ENCODE data around the gene CBFA2T2.
"Not testable (repeated sequence)": the region's sequence is repeated elsewhere in the genome, so short reads cannot be mapped to it uniquely, and the experiment has no call there.

CBFA2T2 gene

DNA sequence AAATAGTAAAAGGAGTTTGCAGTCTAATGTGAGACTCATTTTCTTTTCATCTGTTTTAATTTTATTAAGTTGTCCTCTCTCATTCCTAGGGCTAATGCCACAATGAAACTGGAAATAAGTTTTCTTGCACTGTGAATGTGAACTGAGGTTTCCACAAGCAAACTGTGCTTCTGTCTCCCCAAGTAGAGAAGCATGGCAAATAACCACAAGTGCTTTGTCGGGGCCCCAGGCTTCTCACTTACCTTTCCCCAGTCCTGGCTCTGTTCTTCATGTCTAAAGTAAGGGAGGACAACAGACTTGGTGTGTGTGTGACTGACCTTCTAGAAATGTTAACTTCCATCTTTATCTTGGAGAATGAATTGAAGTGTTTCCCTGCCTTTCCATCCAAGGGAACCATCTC lies 80.8 kb downstream of the CBFA2T2 start:
- Histone ChIP-seq H3K14ac (ENCODE audit: low read length) (no peak overlapping the region), H3K9ac (ENCODE audit: low read length) (no peak overlapping the region), H2BK120ac (ENCODE audit: insufficient read depth, low read length, poor library complexity) (no peak overlapping the region), H3K23ac (ENCODE audit: low read length) (no peak overlapping the region), H2AK5ac (ENCODE audit: low read length) (no peak overlapping the region), H4K8ac (ENCODE audit: low read depth, low read length) (no peak overlapping the region), H3K79me1 (ENCODE audit: low read length) (no peaks in the 10 kb centered on the region), H3K4me2 (ENCODE audit: low read length) (no peak overlapping the region), H2AFZ (ENCODE audit: insufficient read depth, low read length, poor library complexity) (no peak overlapping the region), H2BK12ac (ENCODE audit: low read length) (no peak overlapping the region), H3K36me3 (ENCODE audit: control insufficient read depth in 1 of 2, insufficient read depth in 2 of 2, low read length in 2 of 2) (peaks cover 0 to 1% of the 10 kb centered on the region in 2 experiments), H3K27ac (ENCODE audit: low read depth, low read length) (no peak overlapping the region), H2BK5ac (ENCODE audit: low read depth, low read length, poor library complexity) (no peak overlapping the region), H3K9me3 (ENCODE audit: insufficient read depth, low read depth, low read length) (no peaks in the 10 kb centered on the region), H3K4me1 (ENCODE audit: control insufficient read depth in 1 of 2, insufficient read depth in 2 of 2, low read length in 2 of 2) (peaks cover 4% of the 10 kb centered on the region in 2 experiments), H4K91ac (ENCODE audit: low read depth, low read length) (no peak overlapping the region), H3K18ac (ENCODE audit: low read length) (no peak overlapping the region), H3K4me3 (ENCODE audit: low read depth, low read length) (no peak overlapping the region), H3K27me3 (ENCODE audit: insufficient read depth, low read length) (no peaks in the 10 kb centered on the region), H3K79me2 (ENCODE audit: control insufficient read depth, insufficient read depth, low read length, poor library complexity) (no peaks in the 10 kb centered on the region), H4K12ac (ENCODE audit: low read depth, low read length) (no peak overlapping the region), H3K4ac (ENCODE audit: low read depth, low read length) (no peak overlapping the region)
- no peak for DNase-seq
- no CpG with 5 or more reads among the region's 1 CpG for WGBS (ENCODE audit: extremely low coverage, insufficient coverage, insufficient read length)

DNA sequence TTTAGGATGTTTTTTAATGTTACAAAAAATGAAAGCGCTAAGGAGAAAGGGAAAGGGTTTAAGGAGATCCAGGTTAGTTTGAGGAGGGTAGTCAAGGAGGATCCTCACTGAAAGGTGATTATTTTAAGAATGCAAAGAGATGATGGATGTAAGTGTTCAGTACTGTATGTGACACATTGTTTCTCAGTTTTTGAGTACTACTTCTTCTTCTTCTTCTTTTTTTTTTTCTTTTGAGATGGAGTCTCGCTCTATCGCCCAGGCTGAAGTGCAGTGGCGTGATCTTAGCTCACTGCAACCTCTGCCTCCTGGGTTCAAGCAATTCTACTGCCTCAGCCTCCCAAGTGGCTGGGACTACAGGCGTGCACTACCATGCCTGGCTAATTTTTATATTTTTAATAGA lies 83.4 kb downstream of the CBFA2T2 start:
- H2AK5ac ChIP-seq (ENCODE audit: low read length); H3K36me3 ChIP-seq (ENCODE audit: control insufficient read depth in 1 of 2, insufficient read depth in 2 of 2, low read length in 2 of 2); H3K79me2 ChIP-seq (ENCODE audit: control insufficient read depth, insufficient read depth, low read length, poor library complexity); H3K4me2 ChIP-seq (ENCODE audit: low read length); H3K23ac ChIP-seq (ENCODE audit: low read length); H3K4me3 ChIP-seq (ENCODE audit: low read depth, low read length); H3K18ac ChIP-seq (ENCODE audit: low read length); H4K8ac ChIP-seq (ENCODE audit: low read depth, low read length); H4K12ac ChIP-seq (ENCODE audit: low read depth, low read length); DNase-seq; H3K27ac ChIP-seq (ENCODE audit: low read depth, low read length); H4K91ac ChIP-seq (ENCODE audit: low read depth, low read length); H3K27me3 ChIP-seq (ENCODE audit: insufficient read depth, low read length); H3K4ac ChIP-seq (ENCODE audit: low read depth, low read length); H3K9me3 ChIP-seq (ENCODE audit: insufficient read depth, low read depth, low read length); H2BK120ac ChIP-seq (ENCODE audit: insufficient read depth, low read length, poor library complexity); H3K14ac ChIP-seq (ENCODE audit: low read length); H2BK12ac ChIP-seq (ENCODE audit: low read length); H3K79me1 ChIP-seq (ENCODE audit: low read length); H2BK5ac ChIP-seq (ENCODE audit: low read depth, low read length, poor library complexity); H2AFZ ChIP-seq (ENCODE audit: insufficient read depth, low read length, poor library complexity); H3K9ac ChIP-seq (ENCODE audit: low read length); H3K4me1 ChIP-seq (ENCODE audit: control insufficient read depth in 1 of 2, insufficient read depth in 2 of 2, low read length in 2 of 2): not testable (repeated sequence)
- WGBS (ENCODE audit: extremely low coverage, insufficient coverage, insufficient read length): 100% methylated on average over 1 of the region's 5 CpGs

DNA sequence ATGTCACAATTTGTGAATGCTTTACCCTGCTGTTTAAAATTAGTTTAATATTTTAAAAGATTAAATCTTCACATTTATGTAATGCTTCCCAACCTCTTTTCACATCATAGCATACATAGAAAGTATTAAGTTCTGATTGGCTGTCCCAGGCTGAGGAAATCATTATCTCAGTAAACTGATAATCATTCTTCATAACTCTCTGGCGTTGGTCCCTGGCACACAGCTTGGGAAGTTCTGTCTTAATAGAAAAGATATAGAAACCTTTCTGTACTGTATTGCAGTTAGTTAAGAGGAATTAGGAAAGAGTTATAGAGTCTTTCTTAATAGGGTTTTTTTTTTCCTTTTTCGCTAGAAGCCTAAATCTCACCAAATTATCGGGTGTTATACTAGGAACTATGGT lies 85.4 kb downstream of the CBFA2T2 start:
- Histone ChIP-seq H3K4me2 (ENCODE audit: low read length) (no peak overlapping the region), H2BK12ac (ENCODE audit: low read length) (no peak overlapping the region), H3K9me3 (ENCODE audit: insufficient read depth, low read depth, low read length) (no peaks in the 10 kb centered on the region), H3K27me3 (ENCODE audit: insufficient read depth, low read length) (no peaks in the 10 kb centered on the region), H2AFZ (ENCODE audit: insufficient read depth, low read length, poor library complexity) (no peak overlapping the region), H3K4me3 (ENCODE audit: low read depth, low read length) (no peak overlapping the region), H3K4ac (ENCODE audit: low read depth, low read length) (no peak overlapping the region), H2BK5ac (ENCODE audit: low read depth, low read length, poor library complexity) (no peak overlapping the region), H3K4me1 (ENCODE audit: control insufficient read depth in 1 of 2, insufficient read depth in 2 of 2, low read length in 2 of 2) (no peaks in the 10 kb centered on the region), H4K8ac (ENCODE audit: low read depth, low read length) (no peak overlapping the region), H2AK5ac (ENCODE audit: low read length) (no peak overlapping the region), H3K9ac (ENCODE audit: low read length) (no peak overlapping the region), H3K27ac (ENCODE audit: low read depth, low read length) (no peak overlapping the region), H3K79me1 (ENCODE audit: low read length) (no peaks in the 10 kb centered on the region), H3K14ac (ENCODE audit: low read length) (no peak overlapping the region), H4K91ac (ENCODE audit: low read depth, low read length) (no peak overlapping the region), H3K79me2 (ENCODE audit: control insufficient read depth, insufficient read depth, low read length, poor library complexity) (no peaks in the 10 kb centered on the region), H3K36me3 (ENCODE audit: control insufficient read depth in 1 of 2, insufficient read depth in 2 of 2, low read length in 2 of 2) (peaks cover 0 to 1% of the 10 kb centered on the region in 2 experiments), H3K18ac (ENCODE audit: low read length) (no peak overlapping the region), H3K23ac (ENCODE audit: low read length) (no peak overlapping the region), H2BK120ac (ENCODE audit: insufficient read depth, low read length, poor library complexity) (no peak overlapping the region), H4K12ac (ENCODE audit: low read depth, low read length) (no peak overlapping the region)
- no CpG with 5 or more reads among the region's 3 CpGs for WGBS (ENCODE audit: extremely low coverage, insufficient coverage, insufficient read length)
- no peak for DNase-seq

DNA sequence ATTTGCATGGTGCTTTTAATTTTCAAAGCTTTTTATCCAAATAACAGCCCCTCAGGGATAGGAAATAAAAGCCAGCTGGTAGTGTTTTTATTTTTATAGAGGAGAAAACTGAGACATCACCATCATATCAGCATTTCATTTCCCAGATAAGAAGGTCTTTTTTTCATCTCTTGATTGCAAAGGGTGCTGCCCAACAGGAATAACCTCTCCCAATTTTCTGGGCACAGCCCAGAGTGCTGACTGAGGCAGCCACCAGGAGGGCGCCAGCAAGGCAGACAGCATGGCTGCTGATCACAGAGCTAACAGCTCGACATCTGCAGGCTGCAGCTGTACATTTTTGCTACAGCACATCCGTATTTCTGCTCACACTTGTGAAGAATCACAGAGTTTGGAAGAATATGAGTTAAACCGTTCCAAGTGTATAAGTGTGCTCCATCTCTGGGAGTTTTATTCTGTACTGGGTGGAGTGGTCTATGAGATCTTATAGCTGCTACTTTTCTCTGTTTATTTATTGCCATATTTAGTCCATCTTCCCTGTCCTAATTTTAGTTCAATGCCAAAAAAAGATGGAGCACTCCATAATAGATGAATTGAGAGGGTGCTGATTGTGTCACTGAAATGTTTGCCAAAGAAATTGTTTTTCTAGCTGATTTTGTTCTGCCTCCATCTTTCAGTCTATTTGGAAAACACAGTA lies 86.7 kb downstream of the CBFA2T2 start:
- no CpG with 5 or more reads among the region's 4 CpGs for WGBS (ENCODE audit: extremely low coverage, insufficient coverage, insufficient read length)
- Histone ChIP-seq H2BK5ac (ENCODE audit: low read depth, low read length, poor library complexity) (no peak overlapping the region), H2AK5ac (ENCODE audit: low read length) (no peak overlapping the region), H4K91ac (ENCODE audit: low read depth, low read length) (no peak overlapping the region), H3K4me2 (ENCODE audit: low read length) (no peak overlapping the region), H3K18ac (ENCODE audit: low read length) (no peak overlapping the region), H2BK12ac (ENCODE audit: low read length) (no peak overlapping the region), H2BK120ac (ENCODE audit: insufficient read depth, low read length, poor library complexity) (no peak overlapping the region), H4K8ac (ENCODE audit: low read depth, low read length) (no peak overlapping the region), H3K4ac (ENCODE audit: low read depth, low read length) (no peak overlapping the region), H4K12ac (ENCODE audit: low read depth, low read length) (no peak overlapping the region), H3K9ac (ENCODE audit: low read length) (no peak overlapping the region), H3K27me3 (ENCODE audit: insufficient read depth, low read length) (no peaks in the 10 kb centered on the region), H3K4me3 (ENCODE audit: low read depth, low read length) (no peak overlapping the region), H3K9me3 (ENCODE audit: insufficient read depth, low read depth, low read length) (no peaks in the 10 kb centered on the region), H2AFZ (ENCODE audit: insufficient read depth, low read length, poor library complexity) (no peak overlapping the region), H3K14ac (ENCODE audit: low read length) (no peak overlapping the region), H3K4me1 (ENCODE audit: control insufficient read depth in 1 of 2, insufficient read depth in 2 of 2, low read length in 2 of 2) (no peaks in the 10 kb centered on the region), H3K27ac (ENCODE audit: low read depth, low read length) (no peak overlapping the region), H3K79me1 (ENCODE audit: low read length) (no peaks in the 10 kb centered on the region), H3K36me3 (ENCODE audit: control insufficient read depth in 1 of 2, insufficient read depth in 2 of 2, low read length in 2 of 2) (peaks cover 0 to 1% of the 10 kb centered on the region in 2 experiments), H3K79me2 (ENCODE audit: control insufficient read depth, insufficient read depth, low read length, poor library complexity) (no peaks in the 10 kb centered on the region), H3K23ac (ENCODE audit: low read length) (no peak overlapping the region)
- DNase-seq: no peak

Measured in trophoblast cell (in vitro differentiated cells and primary cell).